Hepatocyte (in vitro differentiated cells): ENCODE measurements around the gene NBPF8.
"Not testable (repeated sequence)": the region's sequence is repeated elsewhere in the genome, so short reads cannot be mapped to it uniquely, and the experiment has no call there.

Source experiments
- EZH2 ChIP-seq: fragments of 200-600 bp; sonication (generic); IDR thresholded peaks from 2 replicates; pipeline ENCODE4 v1.6.1; 2016; ENCODE audit warnings: antibody characterized with exemption, mild to moderate bottlenecking, borderline replicate concordance
- TF ChIP-seq, protein P1 (sequence below): fragments of 200-600 bp; sonication (generic); IDR thresholded peaks from 2 replicates; pipeline ENCODE4 v1.5.1; 2016; ENCODE audit warnings: antibody characterized with exemption, mild to moderate bottlenecking; ENCODE audit not compliant: poor library complexity

DNA sequence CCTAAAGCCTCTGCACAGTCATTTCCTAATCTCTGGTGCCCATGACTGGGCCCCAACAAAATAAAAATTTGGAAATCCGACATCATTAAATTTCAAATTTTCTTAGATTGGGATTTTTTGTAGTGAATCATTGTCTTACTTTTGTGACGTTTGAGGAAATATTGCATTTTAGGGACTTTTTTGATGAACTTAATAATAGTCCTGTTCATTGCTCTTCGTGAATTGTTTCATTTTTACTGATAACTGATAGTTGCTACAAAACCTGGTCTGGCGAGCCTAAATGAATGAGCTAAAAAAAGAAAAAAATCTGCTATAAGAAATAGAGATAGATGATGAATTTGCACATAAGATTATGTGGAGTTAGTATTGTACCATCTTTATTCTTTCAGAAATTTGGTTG lies 23.5 kb upstream of the NBPF8 start:
- TF ChIP-seq, protein P1, sequence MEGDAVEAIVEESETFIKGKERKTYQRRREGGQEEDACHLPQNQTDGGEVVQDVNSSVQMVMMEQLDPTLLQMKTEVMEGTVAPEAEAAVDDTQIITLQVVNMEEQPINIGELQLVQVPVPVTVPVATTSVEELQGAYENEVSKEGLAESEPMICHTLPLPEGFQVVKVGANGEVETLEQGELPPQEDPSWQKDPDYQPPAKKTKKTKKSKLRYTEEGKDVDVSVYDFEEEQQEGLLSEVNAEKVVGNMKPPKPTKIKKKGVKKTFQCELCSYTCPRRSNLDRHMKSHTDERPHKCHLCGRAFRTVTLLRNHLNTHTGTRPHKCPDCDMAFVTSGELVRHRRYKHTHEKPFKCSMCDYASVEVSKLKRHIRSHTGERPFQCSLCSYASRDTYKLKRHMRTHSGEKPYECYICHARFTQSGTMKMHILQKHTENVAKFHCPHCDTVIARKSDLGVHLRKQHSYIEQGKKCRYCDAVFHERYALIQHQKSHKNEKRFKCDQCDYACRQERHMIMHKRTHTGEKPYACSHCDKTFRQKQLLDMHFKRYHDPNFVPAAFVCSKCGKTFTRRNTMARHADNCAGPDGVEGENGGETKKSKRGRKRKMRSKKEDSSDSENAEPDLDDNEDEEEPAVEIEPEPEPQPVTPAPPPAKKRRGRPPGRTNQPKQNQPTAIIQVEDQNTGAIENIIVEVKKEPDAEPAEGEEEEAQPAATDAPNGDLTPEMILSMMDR, result not testable (repeated sequence)
- TF ChIP-seq EZH2, result not testable (repeated sequence)
